Upper lobe of left lung (tissue), 4 donors: ENCODE results near the gene BTBD9.

ENCODE experiments used
- EP300 ChIP-seq, 4 donors: sonication (generic); formaldehyde crosslinking; IDR thresholded peaks; one replicate each; pipeline ENCODE4 v1.5.1; 2017; ENCODE audit warnings: antibody characterized with exemption in 4 of 4, control low read depth in 2 of 4
- POLR2AphosphoS5 ChIP-seq, 2 donors: sonication (generic); formaldehyde crosslinking; IDR thresholded peaks; one replicate each; pipeline ENCODE4 v1.5.1; 2017; ENCODE audit warnings: antibody characterized with exemption in 2 of 2
- TF ChIP-seq, protein P1 (sequence below), 6 experiments: fragments of 450-650 bp in 4 of 6; fragments of 200-600 bp in 2 of 6; sonication (generic) in 2 of 6; IDR thresholded peaks; one replicate each; pipeline ENCODE4 v1.5.1; 2016 to 2019; ENCODE audit warnings: antibody characterized with exemption in 6 of 6

DNA sequence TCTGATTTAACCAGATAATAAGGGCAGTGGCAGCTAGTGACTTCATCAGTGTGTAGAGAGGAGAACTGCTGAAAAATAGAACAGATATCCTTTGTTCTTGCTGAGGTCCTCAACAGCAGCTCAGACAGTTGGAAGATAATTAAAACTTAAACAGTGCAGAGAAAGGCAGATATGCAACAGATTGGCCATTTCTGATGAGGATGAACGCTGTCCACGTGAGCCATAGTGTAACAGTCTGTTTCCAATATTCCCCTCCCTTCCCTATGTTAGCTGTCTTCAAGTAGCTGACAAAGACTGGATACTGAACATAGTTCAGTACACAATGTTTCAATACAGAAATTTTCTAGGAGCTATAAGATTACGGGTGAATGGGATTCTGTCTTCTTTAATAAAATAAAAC lies 291.4 kb downstream of the BTBD9 start:
- TF ChIP-seq, protein P1, sequence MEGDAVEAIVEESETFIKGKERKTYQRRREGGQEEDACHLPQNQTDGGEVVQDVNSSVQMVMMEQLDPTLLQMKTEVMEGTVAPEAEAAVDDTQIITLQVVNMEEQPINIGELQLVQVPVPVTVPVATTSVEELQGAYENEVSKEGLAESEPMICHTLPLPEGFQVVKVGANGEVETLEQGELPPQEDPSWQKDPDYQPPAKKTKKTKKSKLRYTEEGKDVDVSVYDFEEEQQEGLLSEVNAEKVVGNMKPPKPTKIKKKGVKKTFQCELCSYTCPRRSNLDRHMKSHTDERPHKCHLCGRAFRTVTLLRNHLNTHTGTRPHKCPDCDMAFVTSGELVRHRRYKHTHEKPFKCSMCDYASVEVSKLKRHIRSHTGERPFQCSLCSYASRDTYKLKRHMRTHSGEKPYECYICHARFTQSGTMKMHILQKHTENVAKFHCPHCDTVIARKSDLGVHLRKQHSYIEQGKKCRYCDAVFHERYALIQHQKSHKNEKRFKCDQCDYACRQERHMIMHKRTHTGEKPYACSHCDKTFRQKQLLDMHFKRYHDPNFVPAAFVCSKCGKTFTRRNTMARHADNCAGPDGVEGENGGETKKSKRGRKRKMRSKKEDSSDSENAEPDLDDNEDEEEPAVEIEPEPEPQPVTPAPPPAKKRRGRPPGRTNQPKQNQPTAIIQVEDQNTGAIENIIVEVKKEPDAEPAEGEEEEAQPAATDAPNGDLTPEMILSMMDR (IDR thresholded peaks at IDR 0.05): no peak
- TF ChIP-seq EP300 (IDR thresholded peaks at IDR 0.05) (no peak), POLR2AphosphoS5 (IDR thresholded peaks at IDR 0.05) (no peak)
